ENCODE measurements around the gene FLVCR2.

GRCh38 chr14:75577090-75577489, 1.3 kb upstream of the FLVCR2 start:
- no peak for TF ChIP-seq POU2F2 (IDR thresholded peaks at IDR 0.05; ENCODE audit: low read depth, low read length)
- TF ChIP-seq POLR2AphosphoS5 (IDR thresholded peaks at IDR 0.05; ENCODE audit: low read depth, low read length) = no peak

Data from GM12891 (cell line).